H9 (cell line): Measurements from ENCODE around the gene TSC22D4. TPM values are rescaled to one million over a fixed set of nuclear protein-coding genes. Genes with fewer than 3 reads are reported as not detected.

Experiments used
- DNase-seq: peaks from one replicate; pipeline ENCODE4 v3.0.0-alpha.2; 2017
- H2AFZ ChIP-seq: one replicate; pipeline ENCODE4 v1.6.1; 2013; ENCODE audit warnings: mild to moderate bottlenecking, low read length, control low read depth, moderate library complexity
- H2AK5ac ChIP-seq: 2 replicates; pipeline ENCODE4 v1.6.1; 2013; ENCODE audit warnings: low read length, control low read depth, mixed read lengths; ENCODE audit not compliant: insufficient read length
- H2BK120ac ChIP-seq: one replicate; pipeline ENCODE4 v1.6.1; 2013; ENCODE audit warnings: low read depth, mild to moderate bottlenecking, low read length, control low read depth, inconsistent platforms; ENCODE audit not compliant: poor library complexity, severe bottlenecking
- H2BK12ac ChIP-seq: 2 replicates; pipeline ENCODE4 v1.6.1; 2013; ENCODE audit warnings: low read length, control low read depth, mixed read lengths, low read depth; ENCODE audit not compliant: insufficient read length
- H2BK15ac ChIP-seq: 2 replicates; pipeline ENCODE4 v1.6.1; 2013; ENCODE audit warnings: low read depth, low read length, control low read depth
- H2BK20ac ChIP-seq: one replicate; pipeline ENCODE4 v1.6.1; 2013; ENCODE audit warnings: low read depth, mild to moderate bottlenecking, low read length, control low read depth, inconsistent platforms; ENCODE audit not compliant: poor library complexity, severe bottlenecking
- H2BK5ac ChIP-seq: 2 replicates; pipeline ENCODE4 v1.6.1; 2013; ENCODE audit warnings: low read length, control low read depth, mixed read lengths; ENCODE audit not compliant: insufficient read length
- H3K14ac ChIP-seq: 2 replicates; pipeline ENCODE4 v1.6.1; 2013; ENCODE audit warnings: low read length, control low read depth; ENCODE audit not compliant: insufficient read depth
- H3K18ac ChIP-seq: 2 replicates; pipeline ENCODE4 v1.6.1; 2013; ENCODE audit warnings: low read depth, mild to moderate bottlenecking, mixed read lengths, low read length, control low read depth; ENCODE audit not compliant: insufficient read length
- H3K23ac ChIP-seq: 2 replicates; pipeline ENCODE4 v1.6.1; 2013; ENCODE audit warnings: low read length, control low read depth, mixed read lengths, low read depth; ENCODE audit not compliant: insufficient read length
- H3K23me2 ChIP-seq: 2 replicates; pipeline ENCODE4 v1.6.1; 2013; ENCODE audit warnings: low read depth, mild to moderate bottlenecking, mixed read lengths, low read length, control low read depth; ENCODE audit not compliant: insufficient read length, poor library complexity, severe bottlenecking
- H3K27ac ChIP-seq: 2 replicates; pipeline ENCODE4 v1.5.1; 2013; ENCODE audit warnings: low read length, control low read depth, mixed read lengths, low read depth; ENCODE audit not compliant: insufficient read length
- H3K27me3 ChIP-seq: 2 replicates; pipeline ENCODE4 v1.6.1; 2013; ENCODE audit warnings: low read length, control low read depth, inconsistent platforms; ENCODE audit not compliant: insufficient read depth
- H3K4ac ChIP-seq: 2 replicates; pipeline ENCODE4 v1.6.1; 2013; ENCODE audit warnings: low read depth, mild to moderate bottlenecking, control low read depth, inconsistent platforms, low read length, moderate library complexity
- H3K4me1 ChIP-seq: 2 replicates; pipeline ENCODE4 v1.6.1; 2013; ENCODE audit warnings: low read length, control low read depth, inconsistent platforms; ENCODE audit not compliant: insufficient read depth
- H3K4me2 ChIP-seq: 2 replicates; pipeline ENCODE4 v1.6.1; 2013; ENCODE audit warnings: low read length, control low read depth, mixed read lengths; ENCODE audit not compliant: insufficient read length, insufficient read depth
- H3K56ac ChIP-seq: 2 replicates; pipeline ENCODE4 v1.6.1; 2013; ENCODE audit warnings: low read depth, mild to moderate bottlenecking, mixed read lengths, low read length, control low read depth; ENCODE audit not compliant: insufficient read length
- H3K79me1 ChIP-seq: 2 replicates; pipeline ENCODE4 v1.6.1; 2013; ENCODE audit warnings: low read depth, mild to moderate bottlenecking, moderate library complexity, low read length, control low read depth, inconsistent platforms; ENCODE audit not compliant: insufficient read depth, poor library complexity, severe bottlenecking
- H3K79me2 ChIP-seq: 2 replicates; pipeline ENCODE4 v1.6.1; 2013; ENCODE audit warnings: low read length, control low read depth, inconsistent platforms; ENCODE audit not compliant: insufficient read depth
- H3K9ac ChIP-seq: 2 replicates; pipeline ENCODE4 v1.6.1; 2013; ENCODE audit warnings: low read length, control low read depth, mixed read lengths; ENCODE audit not compliant: insufficient read length; ENCODE audit errors: extremely low read depth
- H3K9me3 ChIP-seq: one replicate; pipeline ENCODE4 v1.6.1; 2013; ENCODE audit warnings: low read depth, low read length, inconsistent platforms; ENCODE audit not compliant: control insufficient read depth
- H3T11ph ChIP-seq: one replicate; pipeline ENCODE4 v1.6.1; 2013; ENCODE audit warnings: mild to moderate bottlenecking, low read length, control low read depth, inconsistent platforms
- H4K20me1 ChIP-seq: one replicate; pipeline ENCODE4 v1.6.1; 2013; ENCODE audit not compliant: control insufficient read depth, insufficient read length, insufficient read depth
- H4K5ac ChIP-seq: 2 replicates; pipeline ENCODE4 v1.6.1; 2013; ENCODE audit warnings: low read depth, mild to moderate bottlenecking, mixed read lengths, low read length, control low read depth; ENCODE audit not compliant: insufficient read length
- H4K8ac ChIP-seq: replicated peaks from 2 replicates; pipeline ENCODE4 v1.6.1; 2013; ENCODE audit warnings: low read length, control low read depth, mixed read lengths, low read depth; ENCODE audit not compliant: insufficient read length
- H4K91ac ChIP-seq: 2 replicates; pipeline ENCODE4 v1.6.1; 2013; ENCODE audit warnings: low read depth, mild to moderate bottlenecking, moderate library complexity, mixed read lengths, low read length, control low read depth; ENCODE audit not compliant: insufficient read length
- H3K27ac Mint-ChIP-seq, 3 experiments: 2 replicates in 2 of 3; 3 replicates in 1 of 3; pipeline ENCODE4 v1.8.0; 2020 to 2021; ENCODE audit warnings: mixed read lengths in 3 of 3, mild to moderate bottlenecking in 1 of 3, moderate library complexity in 1 of 3
- H3K27me3 Mint-ChIP-seq: 2 replicates; pipeline ENCODE4 v1.8.0; 2021; ENCODE audit warnings: low read depth, mild to moderate bottlenecking, moderate library complexity, mixed read lengths
- H3K36me3 Mint-ChIP-seq, 3 experiments: 2 replicates in 2 of 3; 3 replicates in 1 of 3; pipeline ENCODE4 v1.8.0; 2020 to 2021; ENCODE audit warnings: low read depth in 3 of 3, mixed read lengths in 3 of 3; ENCODE audit not compliant: insufficient read depth in 1 of 3
- H3K4me1 Mint-ChIP-seq, 2 experiments: 2 replicates each; pipeline ENCODE4 v1.8.0; 2020; ENCODE audit warnings: mixed read lengths in 2 of 2
- H3K4me3 Mint-ChIP-seq, 2 experiments: 2 replicates in 1 of 2; 3 replicates in 1 of 2; pipeline ENCODE4 v1.8.0; 2020 to 2021; ENCODE audit warnings: mild to moderate bottlenecking in 2 of 2, mixed read lengths in 2 of 2, moderate library complexity in 1 of 2
- H3K9me3 Mint-ChIP-seq, 2 experiments: 2 replicates in 1 of 2; 3 replicates in 1 of 2; pipeline ENCODE4 v1.8.0; 2020; ENCODE audit warnings: mild to moderate bottlenecking in 2 of 2, mixed read lengths in 2 of 2, moderate library complexity in 1 of 2
- WGBS: extraction: QIAGEN DNeasy Blood & Tissue Kit; methylation state at CpG from one replicate; pipeline ENCODE4 v1.1.7; 2013; ENCODE audit warnings: missing lambda C conversion rate, low lambda C conversion rate, mixed read lengths; ENCODE audit not compliant: insufficient read length; ENCODE audit errors: extremely low coverage; 5-methylcytosine and 5-hydroxymethylcytosine counted together
- total RNA-seq: library from RNA; stranded (reverse); gene quantifications from 2 replicates; pipeline ENCODE4 v1.2.1, GENCODE V29; 2021
- TF ChIP-seq, protein P1 (sequence below): fragments of 200-600 bp; sonication (generic); conservative IDR thresholded peaks from 3 replicates; pipeline ENCODE4 v1.8.0; 2021; ENCODE audit warnings: antibody characterized with exemption, mild to moderate bottlenecking

The TSC22D4 gene
- total RNA-seq, 1 experiment from 2014 or later = 17.5 TPM

DNA sequence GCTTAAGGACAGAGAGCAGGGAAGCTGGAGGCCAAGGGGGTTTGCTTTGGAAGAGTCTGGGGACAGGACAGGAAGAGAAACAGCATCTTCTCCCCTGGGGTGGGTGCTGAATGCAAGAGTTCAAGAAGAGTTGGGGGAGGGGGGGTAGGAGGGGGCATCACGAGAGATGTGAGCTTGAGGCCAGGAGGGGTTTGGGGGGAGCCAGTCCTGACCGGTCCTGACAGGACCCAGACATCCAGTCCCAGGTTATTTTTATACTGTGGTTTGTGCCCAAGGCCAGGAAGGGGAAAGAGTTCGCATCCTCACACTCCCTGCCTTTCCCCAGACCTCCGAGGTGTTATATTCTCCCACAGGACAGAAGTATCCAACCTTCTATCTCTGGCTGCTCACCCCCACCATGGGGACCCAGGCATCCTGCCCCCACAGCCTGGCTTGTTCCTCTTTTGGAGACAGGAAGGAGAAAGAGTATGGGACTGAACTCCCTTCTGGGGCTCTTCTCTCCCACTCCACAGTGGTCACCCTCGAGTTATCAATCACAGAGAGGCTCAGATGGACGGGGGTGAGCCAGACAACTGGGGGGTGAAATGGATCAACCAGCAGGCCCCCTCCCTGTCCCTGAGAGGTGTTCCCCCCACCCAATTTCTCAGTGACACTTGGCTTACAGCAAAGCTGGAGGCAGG, 2.8 kb downstream of the TSC22D4 start:
- H3K18ac ChIP-seq = no peak overlapping the region
- no peak overlapping the region for H2BK5ac ChIP-seq
- no peak for DNase-seq
- no peaks in the 10 kb centered on the region for H3K27me3 ChIP-seq
- no peak overlapping the region for H3K56ac ChIP-seq
- H3K9me3 Mint-ChIP-seq = no peaks in the 10 kb centered on the region
- H3K36me3 Mint-ChIP-seq = peaks cover 0 to 5% (median 0%) of the 10 kb centered on the region in 3 experiments; a peak in 1 of 7 replicates
- no peaks in the 10 kb centered on the region for H3K79me1 ChIP-seq
- peak overlapping the region in 1 of 2 experiments; percentile 34; a peak in 1 of 5 replicates for H3K4me3 Mint-ChIP-seq
- no peak overlapping the region for H3K23ac ChIP-seq
- no peak overlapping the region for H4K5ac ChIP-seq
- H3T11ph ChIP-seq = no peak overlapping the region
- no peak overlapping the region for H2BK15ac ChIP-seq
- TF ChIP-seq, protein P1, sequence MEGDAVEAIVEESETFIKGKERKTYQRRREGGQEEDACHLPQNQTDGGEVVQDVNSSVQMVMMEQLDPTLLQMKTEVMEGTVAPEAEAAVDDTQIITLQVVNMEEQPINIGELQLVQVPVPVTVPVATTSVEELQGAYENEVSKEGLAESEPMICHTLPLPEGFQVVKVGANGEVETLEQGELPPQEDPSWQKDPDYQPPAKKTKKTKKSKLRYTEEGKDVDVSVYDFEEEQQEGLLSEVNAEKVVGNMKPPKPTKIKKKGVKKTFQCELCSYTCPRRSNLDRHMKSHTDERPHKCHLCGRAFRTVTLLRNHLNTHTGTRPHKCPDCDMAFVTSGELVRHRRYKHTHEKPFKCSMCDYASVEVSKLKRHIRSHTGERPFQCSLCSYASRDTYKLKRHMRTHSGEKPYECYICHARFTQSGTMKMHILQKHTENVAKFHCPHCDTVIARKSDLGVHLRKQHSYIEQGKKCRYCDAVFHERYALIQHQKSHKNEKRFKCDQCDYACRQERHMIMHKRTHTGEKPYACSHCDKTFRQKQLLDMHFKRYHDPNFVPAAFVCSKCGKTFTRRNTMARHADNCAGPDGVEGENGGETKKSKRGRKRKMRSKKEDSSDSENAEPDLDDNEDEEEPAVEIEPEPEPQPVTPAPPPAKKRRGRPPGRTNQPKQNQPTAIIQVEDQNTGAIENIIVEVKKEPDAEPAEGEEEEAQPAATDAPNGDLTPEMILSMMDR = no peak
- no peak overlapping the region for H3K14ac ChIP-seq
- H2AFZ ChIP-seq = no peak overlapping the region
- no peak overlapping the region for H3K4ac ChIP-seq
- WGBS = no CpG with 5 or more reads among the region's 6 CpGs
- H3K4me1 ChIP-seq = no peaks in the 10 kb centered on the region; the same call in 1 of the 2 replicates
- no peaks in the 10 kb centered on the region for H3K79me2 ChIP-seq
- H2BK12ac ChIP-seq = no peak overlapping the region
- no peaks in the 10 kb centered on the region for H3K27me3 Mint-ChIP-seq
- H2BK20ac ChIP-seq = no peak overlapping the region
- peaks cover 18 to 40% of the 10 kb centered on the region in 2 experiments for H3K4me1 Mint-ChIP-seq
- no peak overlapping the region for H4K8ac ChIP-seq
- H3K9ac ChIP-seq = no peak overlapping the region
- H3K27ac ChIP-seq = no peak overlapping the region
- H2BK120ac ChIP-seq = no peak overlapping the region
- H3K9me3 ChIP-seq = no peaks in the 10 kb centered on the region
- no peak overlapping the region for H2AK5ac ChIP-seq
- H3K4me2 ChIP-seq = no peak overlapping the region
- H4K91ac ChIP-seq = no peak overlapping the region
- H3K23me2 ChIP-seq = peaks cover 7% of the 10 kb centered on the region
- H3K27ac Mint-ChIP-seq = peak overlapping the region in 1 of 3 experiments; percentile 73; a peak in 1 of 7 replicates
- no peaks in the 10 kb centered on the region for H4K20me1 ChIP-seq
